Measurements from ENCODE around the gene MTM1. TPM values are rescaled to one million over a fixed set of nuclear protein-coding genes. Genes with fewer than 3 reads are reported as not detected.
A peak's percentile ranks its signal among the peaks of the same experiment; 100 is the strongest.

The MTM1 gene
- total RNA-seq, 4 donors from 2014 or later: 13.5 to 27.2 (median 17.8) TPM

GRCh38 chrX:150676221-150676620, 107.8 kb downstream of the MTM1 start:
- Histone ChIP-seq H3K27ac (no peak overlapping the region), H3K4me3 (no peak overlapping the region), H3K36me3 (peaks cover 0 to 10% (median 0%) of the 10 kb centered on the region in 3 donors), H3K9me3 (no peaks in the 10 kb centered on the region), H3K4me1 (no peaks in the 10 kb centered on the region), H3K27me3 (no peaks in the 10 kb centered on the region)
- TF ChIP-seq EP300 (IDR thresholded peaks at IDR 0.05) (no peak), POLR2A (IDR thresholded peaks at IDR 0.05) (no peak)
- TF ChIP-seq, protein P1, sequence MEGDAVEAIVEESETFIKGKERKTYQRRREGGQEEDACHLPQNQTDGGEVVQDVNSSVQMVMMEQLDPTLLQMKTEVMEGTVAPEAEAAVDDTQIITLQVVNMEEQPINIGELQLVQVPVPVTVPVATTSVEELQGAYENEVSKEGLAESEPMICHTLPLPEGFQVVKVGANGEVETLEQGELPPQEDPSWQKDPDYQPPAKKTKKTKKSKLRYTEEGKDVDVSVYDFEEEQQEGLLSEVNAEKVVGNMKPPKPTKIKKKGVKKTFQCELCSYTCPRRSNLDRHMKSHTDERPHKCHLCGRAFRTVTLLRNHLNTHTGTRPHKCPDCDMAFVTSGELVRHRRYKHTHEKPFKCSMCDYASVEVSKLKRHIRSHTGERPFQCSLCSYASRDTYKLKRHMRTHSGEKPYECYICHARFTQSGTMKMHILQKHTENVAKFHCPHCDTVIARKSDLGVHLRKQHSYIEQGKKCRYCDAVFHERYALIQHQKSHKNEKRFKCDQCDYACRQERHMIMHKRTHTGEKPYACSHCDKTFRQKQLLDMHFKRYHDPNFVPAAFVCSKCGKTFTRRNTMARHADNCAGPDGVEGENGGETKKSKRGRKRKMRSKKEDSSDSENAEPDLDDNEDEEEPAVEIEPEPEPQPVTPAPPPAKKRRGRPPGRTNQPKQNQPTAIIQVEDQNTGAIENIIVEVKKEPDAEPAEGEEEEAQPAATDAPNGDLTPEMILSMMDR (IDR thresholded peaks at IDR 0.05): no peak
- WGBS, 2 donors: 57 to 63% methylated on average over 2 of the region's 2 CpGs
- no peak for DNase-seq (ENCODE audit: low spot score in 2 of 2)

DNA sequence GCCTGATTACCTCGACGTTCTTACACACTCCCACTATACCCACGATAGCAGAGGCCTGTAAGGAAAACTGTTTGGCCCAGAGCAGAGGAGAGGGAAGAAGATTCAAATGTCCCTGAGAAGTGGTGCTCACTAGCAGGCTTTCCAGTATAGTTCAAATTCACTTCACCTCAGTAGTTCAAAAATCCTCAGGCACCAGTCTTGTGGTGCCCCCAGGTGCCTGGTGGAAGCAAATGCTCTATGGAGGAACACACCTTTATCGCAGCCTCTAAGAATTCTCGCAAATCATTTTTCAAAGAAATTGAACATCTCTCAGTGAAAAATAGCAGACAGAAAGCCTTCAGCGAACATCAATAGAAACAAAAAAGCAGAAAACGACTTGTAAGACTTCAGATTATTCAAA, 112.6 kb downstream of the MTM1 start:
- no peak overlapping the region for H3K4me3 ChIP-seq
- H3K36me3 ChIP-seq: no peaks in the 10 kb centered on the region
- no peaks in the 10 kb centered on the region for H3K9me3 ChIP-seq
- DNase-seq (ENCODE audit: low spot score in 2 of 2): no peak
- TF ChIP-seq POLR2A (IDR thresholded peaks at IDR 0.05) (no peak), EP300 (IDR thresholded peaks at IDR 0.05) (no peak)
- TF ChIP-seq, protein P1 (IDR thresholded peaks at IDR 0.05): peak in 1 of 5 experiments; percentile 10
- H3K27me3 ChIP-seq: no peaks in the 10 kb centered on the region
- 43 to 56% methylated on average over 7 of the region's 7 CpGs for WGBS, 2 donors
- no peaks in the 10 kb centered on the region for H3K4me1 ChIP-seq
- H3K27ac ChIP-seq: no peak overlapping the region

- 89 to 92% methylated on average over 3 of the region's 3 CpGs for WGBS, 2 donors
- TF ChIP-seq, protein P1 (IDR thresholded peaks at IDR 0.05): no peak
- TF ChIP-seq POLR2A (IDR thresholded peaks at IDR 0.05) (no peak), EP300 (IDR thresholded peaks at IDR 0.05) (no peak)
Observed at GRCh38 chrX:150683112-150683511, 114.7 kb downstream of the MTM1 start.

DNA sequence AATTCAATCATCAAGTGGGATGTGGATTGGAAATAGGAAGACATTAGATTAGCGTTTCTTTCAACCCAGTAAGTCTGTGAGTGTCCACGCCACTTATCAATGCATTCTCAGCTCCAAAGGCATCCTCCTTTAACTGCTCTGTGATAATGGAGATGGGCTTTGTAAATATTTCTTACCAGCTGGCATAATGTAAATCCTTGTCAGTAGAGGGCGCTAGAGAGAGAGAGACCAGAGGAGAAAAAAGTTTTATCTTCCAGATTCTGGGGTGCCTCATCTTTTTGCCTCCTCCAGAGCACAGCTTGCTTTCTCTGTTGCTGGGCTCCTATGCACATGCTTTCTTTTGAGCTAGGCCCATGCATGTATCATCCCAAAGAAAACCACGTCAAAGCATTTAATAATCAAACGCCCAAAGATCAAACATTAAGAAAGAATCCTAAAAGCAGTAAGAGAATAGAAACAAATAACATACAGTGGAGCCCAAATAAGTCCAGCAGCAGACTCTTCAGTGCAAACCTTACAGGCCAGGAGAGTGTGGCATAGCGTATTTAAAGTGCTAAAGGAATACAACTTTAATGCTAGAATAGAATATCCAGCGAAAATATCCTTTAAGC, 115.2 kb downstream of the MTM1 start:
- no peak for DNase-seq (ENCODE audit: low spot score in 2 of 2)
- no peak for TF ChIP-seq EP300 (IDR thresholded peaks at IDR 0.05)
- TF ChIP-seq, protein P1 (IDR thresholded peaks at IDR 0.05): peak in 3 of 5 experiments; percentile 9 to 37 (median 10)
- Histone ChIP-seq H3K4me3 (no peak overlapping the region), H3K27me3 (no peaks in the 10 kb centered on the region), H3K4me1 (no peaks in the 10 kb centered on the region), H3K36me3 (no peaks in the 10 kb centered on the region), H3K27ac (no peak overlapping the region), H3K9me3 (no peaks in the 10 kb centered on the region)
- WGBS, 2 donors: 34 to 54% methylated on average over 7 of the region's 7 CpGs

More at GRCh38 chrX:150683112-150683511, 114.7 kb downstream of the MTM1 start:
- no peak for DNase-seq (ENCODE audit: low spot score in 2 of 2)
- no peaks in the 10 kb centered on the region for H3K9me3 ChIP-seq
- H3K36me3 ChIP-seq: no peaks in the 10 kb centered on the region
- H3K4me1 ChIP-seq: no peaks in the 10 kb centered on the region
- no peak overlapping the region for H3K27ac ChIP-seq
- no peaks in the 10 kb centered on the region for H3K27me3 ChIP-seq
- H3K4me3 ChIP-seq: no peak overlapping the region

GRCh38 chrX:150688911-150689451, 120.6 kb downstream of the MTM1 start:
- WGBS, 2 donors: 51 to 54% methylated on average over 4 to 5 of the region's 5 CpGs
- TF ChIP-seq, protein P1 (IDR thresholded peaks at IDR 0.05): no peak
- TF ChIP-seq EP300 (IDR thresholded peaks at IDR 0.05): no peak
- TF ChIP-seq POLR2A (IDR thresholded peaks at IDR 0.05): no peak
- H3K4me3 ChIP-seq: no peak overlapping the region
- H3K9me3 ChIP-seq: no peaks in the 10 kb centered on the region
- no peak overlapping the region for H3K27ac ChIP-seq
- H3K36me3 ChIP-seq: no peaks in the 10 kb centered on the region
- peaks cover 0 to 4% (median 0%) of the 10 kb centered on the region in 4 donors for H3K4me1 ChIP-seq
- no peak for DNase-seq (ENCODE audit: low spot score in 2 of 2)
- no peaks in the 10 kb centered on the region for H3K27me3 ChIP-seq
